GM20000 (cell line): ENCODE measurements around the gene RHOT2.

Source experiments
- DNase-seq: peaks from one replicate; pipeline ENCODE4 v3.0.0; 2012; ENCODE audit warnings: low spot score
- CTCF ChIP-seq: IDR thresholded peaks from 2 replicates; pipeline ENCODE4 v1.5.1; 2012; ENCODE audit warnings: mild to moderate bottlenecking, control low read depth; ENCODE audit errors: extremely low read depth, missing control alignments

Gene RHOT2

DNA sequence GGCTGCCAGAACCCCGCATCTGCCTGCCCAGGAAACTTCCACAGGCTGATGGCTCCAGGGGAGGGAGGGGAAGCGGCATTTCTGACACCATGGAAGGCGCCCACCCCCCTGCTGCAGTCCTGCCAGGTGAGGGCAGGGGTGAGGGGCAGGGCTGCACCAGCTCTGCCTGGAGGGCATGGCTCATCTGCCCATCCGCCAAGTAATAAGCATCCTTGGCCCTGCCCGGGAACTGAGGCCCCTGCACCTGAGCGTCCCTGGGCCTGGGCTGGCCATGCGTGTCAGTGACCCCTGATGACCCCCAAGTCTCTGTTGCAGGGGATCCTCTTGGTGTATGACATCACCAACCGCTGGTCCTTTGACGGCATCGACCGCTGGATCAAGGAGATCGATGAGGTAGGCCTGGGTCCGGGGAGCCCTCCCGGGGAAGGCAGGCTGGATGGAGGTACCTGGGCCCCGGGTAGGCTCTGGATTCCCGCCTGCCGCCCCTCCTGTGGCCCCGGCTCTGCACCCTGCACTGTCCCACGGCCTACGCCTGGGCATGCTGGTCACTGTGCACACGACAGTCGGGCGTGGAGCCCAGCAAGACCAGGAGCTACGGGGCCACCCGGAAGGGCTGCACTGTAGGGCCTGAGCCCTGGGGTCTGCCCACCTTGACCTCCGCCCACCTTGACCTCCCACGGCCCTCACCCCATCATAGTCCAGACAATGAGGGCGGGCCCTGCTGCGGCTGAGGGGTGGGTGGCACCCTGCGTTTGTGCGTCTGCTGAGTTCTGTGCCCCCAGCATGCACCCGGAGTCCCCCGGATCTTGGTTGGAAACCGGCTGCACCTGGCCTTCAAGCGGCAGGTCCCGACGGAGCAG, 42.6 kb upstream of the RHOT2 start:
- no peak for DNase-seq
- no peak for TF ChIP-seq CTCF

DNA sequence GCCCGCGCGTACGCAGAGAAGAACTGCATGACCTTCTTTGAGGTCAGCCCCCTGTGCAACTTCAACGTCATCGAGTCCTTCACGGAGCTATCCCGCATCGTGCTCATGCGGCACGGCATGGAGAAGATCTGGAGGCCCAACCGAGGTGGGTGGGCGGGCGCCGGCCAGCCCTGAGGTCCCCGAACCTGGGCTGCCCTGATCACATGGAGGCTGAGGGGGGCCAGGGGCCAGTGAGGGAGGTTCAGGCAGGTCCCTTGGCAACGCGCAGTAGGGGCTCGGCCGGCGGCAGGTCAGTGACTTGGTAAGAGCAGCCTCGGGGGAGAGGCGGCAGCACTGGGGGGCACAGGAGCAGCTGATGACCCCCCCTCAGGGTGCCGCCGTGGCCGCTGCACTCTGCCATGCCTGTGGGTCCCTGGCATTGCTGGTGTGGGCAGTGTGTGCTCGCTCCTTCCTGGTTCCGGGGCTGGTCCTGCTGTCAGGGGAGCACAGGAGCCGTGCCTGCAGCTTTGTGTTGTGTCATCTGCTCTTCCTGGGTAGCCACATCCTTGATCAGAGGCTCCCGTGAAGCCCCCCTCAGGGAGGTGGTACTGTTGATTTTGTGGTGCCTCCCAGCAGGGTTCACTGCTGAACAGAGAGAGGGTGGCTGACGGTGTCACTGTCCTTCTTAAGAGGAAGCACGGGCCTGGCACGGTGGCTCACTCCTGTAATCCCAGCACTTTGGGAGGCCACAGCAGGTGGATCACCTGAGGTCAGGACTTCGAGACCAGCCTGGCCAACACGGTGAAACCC, 41.8 kb upstream of the RHOT2 start:
- DNase-seq, result no peak
- TF ChIP-seq CTCF, result no peak

DNA sequence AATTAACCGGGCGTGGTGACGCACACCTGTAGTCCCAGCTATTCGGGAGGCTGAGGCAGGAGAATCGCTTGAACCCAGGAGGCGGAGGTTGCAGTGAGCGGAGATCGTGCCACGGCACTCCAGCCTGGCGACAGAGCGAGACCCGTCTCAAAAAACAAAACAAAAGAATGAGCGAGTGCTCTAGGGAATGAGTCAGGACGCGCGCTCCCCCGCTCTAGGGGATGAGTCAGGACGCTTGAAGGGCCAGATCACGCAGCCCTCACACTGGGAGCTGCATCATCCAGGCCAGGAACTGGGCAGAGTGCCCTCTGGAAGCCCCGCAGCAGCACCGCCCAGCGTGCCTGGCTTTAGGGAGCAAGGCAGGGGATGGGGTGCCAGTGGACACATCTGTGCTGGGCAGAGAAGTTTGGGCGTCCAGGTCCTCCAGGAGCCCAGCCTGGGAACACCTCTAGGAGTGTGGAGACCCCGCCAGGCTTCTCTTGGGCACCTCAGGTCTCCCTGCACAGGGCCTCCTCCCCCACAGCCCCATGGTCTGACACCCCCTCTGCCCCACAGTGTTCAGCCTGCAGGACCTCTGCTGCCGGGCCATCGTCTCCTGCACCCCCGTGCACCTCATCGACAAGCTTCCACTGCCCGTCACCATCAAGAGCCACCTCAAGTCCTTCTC, 41.0 kb upstream of the RHOT2 start:
- no peak for TF ChIP-seq CTCF
- DNase-seq, result no peak

DNA sequence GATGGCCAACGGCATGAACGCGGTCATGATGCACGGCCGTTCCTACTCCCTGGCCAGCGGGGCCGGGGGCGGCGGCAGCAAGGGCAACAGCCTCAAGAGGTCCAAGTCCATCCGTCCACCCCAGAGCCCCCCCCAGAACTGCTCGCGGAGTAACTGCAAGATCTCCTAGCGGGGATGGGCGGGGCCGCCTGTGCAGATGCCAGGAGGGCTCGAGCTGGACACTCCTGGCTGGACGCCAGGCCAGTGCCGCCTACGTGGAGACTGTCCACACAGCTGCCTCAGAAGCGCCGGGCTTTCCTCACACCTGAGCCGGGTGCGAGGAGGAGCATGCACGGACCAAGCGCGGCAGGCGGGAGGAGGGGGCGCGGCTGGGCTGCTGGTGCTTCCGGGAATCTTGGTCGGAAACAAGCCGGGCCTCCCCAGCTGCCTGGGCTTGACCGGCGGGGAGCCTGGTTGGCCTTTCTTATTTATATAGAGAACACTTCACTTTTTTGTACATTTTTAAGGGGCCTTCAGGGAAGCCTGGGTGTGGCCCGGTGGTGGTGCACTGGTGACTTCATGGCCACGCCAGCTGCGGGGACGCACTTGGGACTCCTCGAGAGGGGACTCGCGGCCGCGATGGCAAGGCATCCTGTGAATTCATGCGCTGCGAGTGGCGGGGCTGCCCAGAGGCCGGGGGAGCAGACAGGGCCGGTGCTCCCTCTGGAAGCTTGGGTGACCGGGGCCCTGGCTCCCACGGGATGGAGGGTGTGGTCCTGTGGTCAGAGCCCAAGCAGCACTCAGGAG, 40.3 kb upstream of the RHOT2 start:
- no peak for DNase-seq
- no peak for TF ChIP-seq CTCF

- TF ChIP-seq CTCF, result no peak
Measured at GRCh38 chr16:628321-629061, 39.4 kb upstream of the RHOT2 start.

DNA sequence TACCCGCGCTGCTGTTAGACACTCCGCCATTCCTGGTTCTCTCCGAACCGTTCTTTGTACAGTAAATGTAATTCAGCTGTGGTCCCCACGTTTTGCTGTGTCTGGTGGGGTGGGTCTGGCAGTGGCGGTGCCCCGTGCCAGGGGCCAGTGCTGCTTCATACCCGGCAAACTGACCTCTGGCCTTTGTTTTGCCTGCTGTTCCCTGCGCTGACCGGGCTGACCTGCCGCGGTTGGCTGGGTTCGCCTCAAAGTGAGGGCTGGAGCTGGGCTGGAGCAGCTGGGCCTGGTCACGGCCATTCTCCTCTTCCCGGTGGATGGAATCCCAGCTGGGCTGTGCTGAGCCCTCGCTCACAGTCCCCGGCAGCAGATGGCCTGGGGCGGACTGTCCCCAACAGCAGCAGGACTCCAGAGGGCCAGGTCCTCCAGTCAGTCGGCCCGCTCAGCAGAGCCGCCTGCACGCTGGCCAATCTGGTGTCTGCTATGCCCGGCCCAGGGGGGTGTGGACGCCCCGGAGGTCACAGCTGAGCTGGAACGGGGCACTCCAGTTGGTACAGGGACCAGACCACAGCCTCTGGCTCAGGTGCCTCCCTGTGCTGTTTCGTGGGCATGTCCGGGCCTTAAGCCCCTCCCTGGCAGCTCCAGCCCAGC, 38.6 kb upstream of the RHOT2 start:
- no peak for TF ChIP-seq CTCF
- DNase-seq, result no peak

More at GRCh38 chr16:628321-629061, 39.4 kb upstream of the RHOT2 start:
- DNase-seq, result no peak
